Muscle layer of duodenum (tissue), 2 donors: Measurements from ENCODE around the gene TBC1D14.

ENCODE experiments used
- H3K27ac ChIP-seq: one replicate; pipeline ENCODE4 v1.7.0; 2013; ENCODE audit warnings: mild to moderate bottlenecking, low read length
- H3K27me3 ChIP-seq: one replicate; pipeline ENCODE4 v1.7.0; 2013; ENCODE audit warnings: low read depth, mild to moderate bottlenecking, control low read depth, low read length
- H3K36me3 ChIP-seq, 2 donors: one replicate each; pipeline ENCODE4 v1.7.0; 2013; ENCODE audit warnings: low read length in 2 of 2, control low read depth in 1 of 2, mild to moderate bottlenecking in 1 of 2; ENCODE audit not compliant: insufficient read depth in 2 of 2, control insufficient read depth in 1 of 2
- H3K4me1 ChIP-seq, 2 donors: one replicate each; pipeline ENCODE4 v1.7.0; 2013; ENCODE audit warnings: low read length in 2 of 2, mild to moderate bottlenecking in 2 of 2, control low read depth in 1 of 2, moderate library complexity in 1 of 2; ENCODE audit not compliant: insufficient read depth in 2 of 2, control insufficient read depth in 1 of 2
- H3K4me3 ChIP-seq, 2 donors: one replicate each; pipeline ENCODE4 v1.7.0; 2013; ENCODE audit warnings: low read length in 2 of 2, low read depth in 1 of 2, mild to moderate bottlenecking in 1 of 2
- H3K9me3 ChIP-seq, 2 donors: one replicate each; pipeline ENCODE4 v1.7.0; 2013; ENCODE audit warnings: low read length in 2 of 2, control low read depth in 1 of 2, mild to moderate bottlenecking in 1 of 2; ENCODE audit not compliant: control insufficient read depth in 1 of 2
- donor health status: healthy.

TBC1D14 gene

GRCh38 chr4:7029921-7030320 lies 120.3 kb downstream of the TBC1D14 start:
- H3K4me1 ChIP-seq: no peaks in the 10 kb centered on the region
- H3K4me3 ChIP-seq: no peak overlapping the region
- no peaks in the 10 kb centered on the region for H3K9me3 ChIP-seq
- H3K27me3 ChIP-seq: no peaks in the 10 kb centered on the region
- H3K36me3 ChIP-seq: peaks cover 44 to 66% of the 10 kb centered on the region in 2 donors
- H3K27ac ChIP-seq: no peak overlapping the region

- Histone ChIP-seq H3K9me3 (no peaks in the 10 kb centered on the region), H3K27ac (no peak overlapping the region), H3K4me1 (no peaks in the 10 kb centered on the region), H3K36me3 (peaks cover 36 to 56% of the 10 kb centered on the region in 2 donors), H3K27me3 (no peaks in the 10 kb centered on the region), H3K4me3 (no peak overlapping the region)
Observed at GRCh38 chr4:7030856-7031255, 121.2 kb downstream of the TBC1D14 start.

GRCh38 chr4:7031558-7032449 lies 122.2 kb downstream of the TBC1D14 start:
- Histone ChIP-seq H3K4me1 (no peaks in the 10 kb centered on the region), H3K4me3 (no peak overlapping the region), H3K9me3 (no peaks in the 10 kb centered on the region), H3K36me3 (peaks cover 31 to 51% of the 10 kb centered on the region in 2 donors), H3K27me3 (no peaks in the 10 kb centered on the region), H3K27ac (no peak overlapping the region)

GRCh38 chr4:7032596-7032995 lies 123.0 kb downstream of the TBC1D14 start:
- no peaks in the 10 kb centered on the region for H3K27me3 ChIP-seq
- peaks cover 31 to 46% of the 10 kb centered on the region in 2 donors for H3K36me3 ChIP-seq
- no peaks in the 10 kb centered on the region for H3K9me3 ChIP-seq
- H3K27ac ChIP-seq: no peak overlapping the region
- no peaks in the 10 kb centered on the region for H3K4me1 ChIP-seq
- no peak overlapping the region for H3K4me3 ChIP-seq

- no peaks in the 10 kb centered on the region for H3K9me3 ChIP-seq
- no peak overlapping the region for H3K27ac ChIP-seq
- H3K4me3 ChIP-seq: no peak overlapping the region
- peaks cover 27 to 31% of the 10 kb centered on the region in 2 donors for H3K36me3 ChIP-seq
- no peaks in the 10 kb centered on the region for H3K27me3 ChIP-seq
- H3K4me1 ChIP-seq: no peaks in the 10 kb centered on the region
Observed at GRCh38 chr4:7034262-7035081, 124.8 kb downstream of the TBC1D14 start.

GRCh38 chr4:7037425-7037824 lies 127.8 kb downstream of the TBC1D14 start:
- Histone ChIP-seq H3K27ac (no peak overlapping the region), H3K36me3 (peaks cover 2 to 3% of the 10 kb centered on the region in 2 donors), H3K9me3 (no peaks in the 10 kb centered on the region), H3K4me3 (no peak overlapping the region), H3K27me3 (no peaks in the 10 kb centered on the region), H3K4me1 (peaks cover 10 to 12% of the 10 kb centered on the region in 2 donors)

- H3K27ac ChIP-seq: no peak overlapping the region
- H3K36me3 ChIP-seq: no peaks in the 10 kb centered on the region
- H3K4me1 ChIP-seq: peaks cover 18 to 24% of the 10 kb centered on the region in 2 donors
- H3K4me3 ChIP-seq: no peak overlapping the region
- H3K9me3 ChIP-seq: no peaks in the 10 kb centered on the region
- no peaks in the 10 kb centered on the region for H3K27me3 ChIP-seq
Observed at GRCh38 chr4:7040765-7041164, 131.1 kb downstream of the TBC1D14 start.

GRCh38 chr4:7041246-7041645 lies 131.6 kb downstream of the TBC1D14 start:
- peak overlapping the region in 1 of 2 donors; percentile 98 for H3K4me3 ChIP-seq
- H3K27me3 ChIP-seq: no peaks in the 10 kb centered on the region
- no peaks in the 10 kb centered on the region for H3K36me3 ChIP-seq
- no peak overlapping the region for H3K27ac ChIP-seq
- peaks cover 20 to 29% of the 10 kb centered on the region in 2 donors for H3K4me1 ChIP-seq
- H3K9me3 ChIP-seq: no peaks in the 10 kb centered on the region

- Histone ChIP-seq H3K27me3 (no peaks in the 10 kb centered on the region), H3K4me3 (peak overlapping the region; percentile 71 to 98), H3K36me3 (no peaks in the 10 kb centered on the region), H3K9me3 (no peaks in the 10 kb centered on the region), H3K4me1 (peaks cover 26 to 36% of the 10 kb centered on the region in 2 donors), H3K27ac (peak overlapping the region; percentile 23)
Observed at GRCh38 chr4:7041801-7042502, 132.3 kb downstream of the TBC1D14 start.

- peaks cover 31 to 36% of the 10 kb centered on the region in 2 donors for H3K4me1 ChIP-seq
- peak overlapping the region; percentile 71 to 98 for H3K4me3 ChIP-seq
- H3K9me3 ChIP-seq: no peaks in the 10 kb centered on the region
- peak overlapping the region; percentile 23 for H3K27ac ChIP-seq
- no peaks in the 10 kb centered on the region for H3K27me3 ChIP-seq
- H3K36me3 ChIP-seq: no peaks in the 10 kb centered on the region
Observed at GRCh38 chr4:7042503-7043283, 133.1 kb downstream of the TBC1D14 start.
